ENCODE measurements around the gene PACRG. TPM values are rescaled to one million over a fixed set of nuclear protein-coding genes. Genes with fewer than 3 reads are reported as not detected.

Gene PACRG
- total and polyA plus RNA-seq, 2 donors from 2014 or later = 7.4 to 20.0 TPM

DNA sequence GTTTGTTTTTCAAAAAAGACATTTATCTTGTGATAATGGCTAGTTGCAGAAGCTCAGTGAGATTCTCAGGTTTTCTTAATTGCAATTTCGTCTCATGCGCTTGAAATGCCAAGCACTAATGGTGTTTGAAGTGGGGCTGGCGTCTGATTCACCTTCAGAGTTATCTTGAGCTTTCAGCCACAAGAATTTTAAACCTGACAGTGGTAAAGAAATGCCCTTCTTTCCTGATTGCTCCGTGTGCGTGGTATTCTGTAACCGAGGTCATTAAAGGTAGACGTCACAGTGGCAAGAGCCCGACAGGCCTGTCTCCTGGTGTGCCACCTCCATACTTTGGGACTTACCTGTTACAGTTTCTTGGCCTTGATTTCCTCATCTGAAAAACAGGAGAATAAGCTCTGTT is 560.3 kb downstream of the PACRG start:
- Histone ChIP-seq H3K27me3 (ENCODE audit: control insufficient read depth, insufficient read depth, low read length) (no peaks in the 10 kb centered on the region), H3K36me3 (ENCODE audit: control insufficient read depth in 2 of 3, insufficient read depth in 3 of 3, low read length in 3 of 3) (no peaks in the 10 kb centered on the region), H3K27ac (ENCODE audit: low read depth in 2 of 2, low read length in 2 of 2) (no peak overlapping the region), H3K4me3 (ENCODE audit: low read length in 3 of 3) (no peak overlapping the region), H3K9ac (ENCODE audit: low read length in 3 of 3) (no peak overlapping the region), H3K9me3 (ENCODE audit: control insufficient read depth in 2 of 3, insufficient read depth in 1 of 3, low read length in 3 of 3) (peaks cover 0 to 1% (median 0%) of the 10 kb centered on the region in 3 donors), H3K4me1 (ENCODE audit: control insufficient read depth in 2 of 3, insufficient read depth in 2 of 3, low read depth in 1 of 3, low read length in 3 of 3) (no peaks in the 10 kb centered on the region)
- intact Hi-C loops (cut with DNase I) = no loop called here
- FAIRE-seq = no peak
- no peak for TF ChIP-seq CTCF (IDR thresholded peaks at IDR 0.05; ENCODE audit: borderline replicate concordance, extremely low read depth, insufficient read depth)
- no peak for DNase-seq

- no peak overlapping the region for H3K27ac ChIP-seq (ENCODE audit: low read depth in 2 of 2, low read length in 2 of 2)
- no peak for FAIRE-seq
- no peak overlapping the region for H3K9ac ChIP-seq (ENCODE audit: low read length in 3 of 3)
- TF ChIP-seq CTCF (IDR thresholded peaks at IDR 0.05; ENCODE audit: borderline replicate concordance, extremely low read depth, insufficient read depth) = no peak
- no peak overlapping the region for H3K4me3 ChIP-seq (ENCODE audit: low read length in 3 of 3)
- H3K36me3 ChIP-seq (ENCODE audit: control insufficient read depth in 2 of 3, insufficient read depth in 3 of 3, low read length in 3 of 3) = no peaks in the 10 kb centered on the region
- no peaks in the 10 kb centered on the region for H3K27me3 ChIP-seq (ENCODE audit: control insufficient read depth, insufficient read depth, low read length)
- intact Hi-C loops (cut with DNase I) = no loop called here
- H3K9me3 ChIP-seq (ENCODE audit: control insufficient read depth in 2 of 3, insufficient read depth in 1 of 3, low read length in 3 of 3) = peaks cover 0 to 1% (median 0%) of the 10 kb centered on the region in 3 donors
- no peaks in the 10 kb centered on the region for H3K4me1 ChIP-seq (ENCODE audit: control insufficient read depth in 2 of 3, insufficient read depth in 2 of 3, low read depth in 1 of 3, low read length in 3 of 3)
- no peak for DNase-seq
These were observed 561.1 kb downstream of the PACRG start for GRCh38 chr6:163288915-163289314.

DNA sequence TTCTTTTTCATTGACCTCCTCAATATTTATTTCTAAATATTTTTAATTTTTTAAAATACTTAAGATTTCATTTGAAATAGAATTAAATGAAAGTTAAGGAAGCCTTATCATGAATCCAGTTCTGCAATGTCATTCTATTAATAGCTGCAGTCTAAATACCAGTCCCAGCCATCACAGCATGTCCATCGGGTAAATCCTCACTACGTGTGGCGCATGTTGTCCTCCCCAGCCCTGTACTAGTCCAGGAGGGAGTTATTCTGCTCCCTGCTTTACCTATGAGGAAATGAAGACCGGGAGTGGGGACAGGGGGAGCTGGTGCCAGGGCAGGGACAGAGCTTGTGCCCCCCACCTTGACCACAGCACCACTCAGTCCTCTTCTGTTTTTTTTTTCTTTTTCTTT is 561.7 kb downstream of the PACRG start:
- H3K4me3 ChIP-seq (ENCODE audit: low read length in 3 of 3) = no peak overlapping the region
- no peak for TF ChIP-seq CTCF (IDR thresholded peaks at IDR 0.05; ENCODE audit: borderline replicate concordance, extremely low read depth, insufficient read depth)
- no peaks in the 10 kb centered on the region for H3K27me3 ChIP-seq (ENCODE audit: control insufficient read depth, insufficient read depth, low read length)
- no peak for DNase-seq
- H3K36me3 ChIP-seq (ENCODE audit: control insufficient read depth in 2 of 3, insufficient read depth in 3 of 3, low read length in 3 of 3) = no peaks in the 10 kb centered on the region
- intact Hi-C loops (cut with DNase I) = no loop called here
- peaks cover 0 to 1% (median 0%) of the 10 kb centered on the region in 3 donors for H3K9me3 ChIP-seq (ENCODE audit: control insufficient read depth in 2 of 3, insufficient read depth in 1 of 3, low read length in 3 of 3)
- H3K9ac ChIP-seq (ENCODE audit: low read length in 3 of 3) = no peak overlapping the region
- no peak for FAIRE-seq
- no peak overlapping the region for H3K27ac ChIP-seq (ENCODE audit: low read depth in 2 of 2, low read length in 2 of 2)
- no peaks in the 10 kb centered on the region for H3K4me1 ChIP-seq (ENCODE audit: control insufficient read depth in 2 of 3, insufficient read depth in 2 of 3, low read depth in 1 of 3, low read length in 3 of 3)

All from kidney (tissue), 14 donors.